ENCODE measurements around the gene BRD3.
"Not testable (repeated sequence)": the region's sequence is repeated elsewhere in the genome, so short reads cannot be mapped to it uniquely, and the experiment has no call there.

Gene BRD3

GRCh38 chr9:133993635-133994253 is 74.1 kb downstream of the BRD3 start:
- DNase-seq (ENCODE audit: low read depth in 2 of 2, low spot score in 1 of 2): no peak

GRCh38 chr9:133992780-133993634 is 74.8 kb downstream of the BRD3 start:
- DNase-seq (ENCODE audit: low read depth in 2 of 2, low spot score in 1 of 2): peak; percentile 45 to 57

GRCh38 chr9:133991964-133992779 is 75.7 kb downstream of the BRD3 start, which contains the start of gene VAV2:
TSS of gene VAV2 (minus strand) at chr9:133992324. CDS start at chr9:133992278, 46 bp downstream.
- no peak for DNase-seq (ENCODE audit: low read depth in 2 of 2, low spot score in 1 of 2)

- DNase-seq (ENCODE audit: low read depth in 2 of 2, low spot score in 1 of 2): no peak
Observed at GRCh38 chr9:133991214-133991921, 76.5 kb downstream of the BRD3 start.

- no peak for DNase-seq (ENCODE audit: low read depth in 2 of 2, low spot score in 1 of 2)
Observed at GRCh38 chr9:133990366-133991213, 77.2 kb downstream of the BRD3 start.

GRCh38 chr9:133989625-133990365 is 78.0 kb downstream of the BRD3 start:
- no peak for DNase-seq (ENCODE audit: low read depth in 2 of 2, low spot score in 1 of 2)

- DNase-seq (ENCODE audit: low read depth in 2 of 2, low spot score in 1 of 2): not testable (repeated sequence)
Observed at GRCh38 chr9:133988771-133989170, 79.1 kb downstream of the BRD3 start.

- DNase-seq (ENCODE audit: low read depth in 2 of 2, low spot score in 1 of 2): no peak
Observed at GRCh38 chr9:133987946-133988665, 79.7 kb downstream of the BRD3 start.

GRCh38 chr9:133987446-133987788 is 80.4 kb downstream of the BRD3 start:
- DNase-seq (ENCODE audit: low read depth in 2 of 2, low spot score in 1 of 2): no peak

- no peak for DNase-seq (ENCODE audit: low read depth in 2 of 2, low spot score in 1 of 2)
Observed at GRCh38 chr9:133986774-133987445, 80.9 kb downstream of the BRD3 start.

- DNase-seq (ENCODE audit: low read depth in 2 of 2, low spot score in 1 of 2): no peak
Observed at GRCh38 chr9:133986061-133986460, 81.8 kb downstream of the BRD3 start.

- DNase-seq (ENCODE audit: low read depth in 2 of 2, low spot score in 1 of 2): no peak
Observed at GRCh38 chr9:133982971-133983720, 84.7 kb downstream of the BRD3 start.

- no peak for DNase-seq (ENCODE audit: low read depth in 2 of 2, low spot score in 1 of 2)
Observed at GRCh38 chr9:133981958-133982681, 85.7 kb downstream of the BRD3 start.

GRCh38 chr9:133981589-133981957 is 86.3 kb downstream of the BRD3 start:
- DNase-seq (ENCODE audit: low read depth in 2 of 2, low spot score in 1 of 2): no peak

GRCh38 chr9:133980864-133981588 is 86.8 kb downstream of the BRD3 start:
- no peak for DNase-seq (ENCODE audit: low read depth in 2 of 2, low spot score in 1 of 2)

Data from stimulated activated CD8-positive, alpha-beta memory T cell treated with anti-CD3 and anti-CD28 coated beads, Interleukin-4, amount 100 ng/mL, for 4 hours (primary cell).